Activated gamma-delta T cell (primary cell): ENCODE data around the gene ETAA1.

ENCODE experiments used
- DNase-seq: peaks from one replicate; lab custom pipeline; 2025; lab: John Stamatoyannopoulos, UW
- total RNA-seq, 2 donors: gene quantifications; one replicate each; lab custom pipeline; 2026; lab: John Stamatoyannopoulos, UW

ETAA1 gene
- 52.2 to 59.8 reads per million in 2 donors for total RNA-seq

GRCh38 chr2:67397143-67397986 lies at the start of gene ETAA1:
TSS of gene ETAA1 (plus strand) at chr2:67397333. CDS start at chr2:67397449, 116 bp downstream.
- peak; percentile 90 for DNase-seq

- no peak for DNase-seq
Observed at GRCh38 chr2:67366832-67367412, 30.2 kb upstream of the ETAA1 start.

- no peak for DNase-seq
Observed at GRCh38 chr2:67374481-67374880, 22.7 kb upstream of the ETAA1 start.

GRCh38 chr2:67374949-67375348 lies 22.2 kb upstream of the ETAA1 start:
- no peak for DNase-seq

- DNase-seq = no peak
Observed at GRCh38 chr2:67378555-67378954, 18.6 kb upstream of the ETAA1 start.

- no peak for DNase-seq
Observed at GRCh38 chr2:67379048-67379447, 18.1 kb upstream of the ETAA1 start.

GRCh38 chr2:67384123-67384822 lies 12.9 kb upstream of the ETAA1 start:
- DNase-seq = no peak

- no peak for DNase-seq
Observed at GRCh38 chr2:67388680-67389079, 8.5 kb upstream of the ETAA1 start.

- no peak for DNase-seq
Observed at GRCh38 chr2:67389286-67389685, 7.8 kb upstream of the ETAA1 start.

GRCh38 chr2:67389788-67390187 lies 7.3 kb upstream of the ETAA1 start:
- no peak for DNase-seq

- DNase-seq = no peak
Observed at GRCh38 chr2:67393237-67393636, 3.9 kb upstream of the ETAA1 start.

- DNase-seq = no peak
Observed at GRCh38 chr2:67394734-67395133, 2.4 kb upstream of the ETAA1 start.

- no peak for DNase-seq
Observed at GRCh38 chr2:67399144-67399543, 2.0 kb downstream of the ETAA1 start.

GRCh38 chr2:67399831-67400489 lies 2.8 kb downstream of the ETAA1 start:
- no peak for DNase-seq

- no peak for DNase-seq
Observed at GRCh38 chr2:67400560-67401485, 3.7 kb downstream of the ETAA1 start.

GRCh38 chr2:67408346-67408745 lies 11.2 kb downstream of the ETAA1 start:
- no peak for DNase-seq

GRCh38 chr2:67412424-67412823 lies 15.3 kb downstream of the ETAA1 start:
- DNase-seq = no peak

- DNase-seq = no peak
Observed at GRCh38 chr2:67414867-67415266, 17.7 kb downstream of the ETAA1 start.

GRCh38 chr2:67416136-67416535 lies 19.0 kb downstream of the ETAA1 start:
- DNase-seq = no peak

GRCh38 chr2:67423489-67423888 lies 26.4 kb downstream of the ETAA1 start:
- DNase-seq = no peak

GRCh38 chr2:67436221-67436620 lies 39.1 kb downstream of the ETAA1 start:
- no peak for DNase-seq
